CD4-positive, alpha-beta memory T cell (primary cell): Measurements from ENCODE around the gene ARAP1. TPM values are rescaled to one million over a fixed set of nuclear protein-coding genes. Genes with fewer than 3 reads are reported as not detected.

Source experiments
- CTCF ChIA-PET: fragments of 350-600 bp; sonication (Branson Sonifier 250); formaldehyde crosslinking; loops from one replicate; lab custom pipeline; 2021; ENCODE audit warnings: inconsistent platforms; ENCODE audit not compliant: partially characterized antibody; lab: Charles Lee
- POLR2A ChIA-PET: fragments of 350-600 bp; sonication (Branson Sonifier 250); formaldehyde crosslinking; loops from one replicate; lab custom pipeline; 2021; ENCODE audit not compliant: partially characterized antibody; lab: Charles Lee
- DNase-seq, 5 donors: peaks; one replicate each; pipeline versions ENCODE4 v3.0.0 to v3.0.0-alpha.2; 2020 to 2022; ENCODE audit warnings: mixed read lengths in 1 of 5
- H3K27ac ChIP-seq: one replicate; pipeline ENCODE4 v1.7.0; 2013; ENCODE audit warnings: low read depth, low read length
- H3K27me3 ChIP-seq: 2 replicates; pipeline ENCODE4 v1.7.0; 2013; ENCODE audit warnings: mild to moderate bottlenecking, low read length, moderate library complexity; ENCODE audit not compliant: insufficient read depth
- H3K36me3 ChIP-seq: 2 replicates; pipeline ENCODE4 v1.7.0; 2013; ENCODE audit warnings: mild to moderate bottlenecking, low read length, moderate library complexity; ENCODE audit not compliant: insufficient read depth
- H3K4me1 ChIP-seq: 2 replicates; pipeline ENCODE4 v1.7.0; 2013; ENCODE audit warnings: mild to moderate bottlenecking, low read length, moderate library complexity; ENCODE audit not compliant: insufficient read depth
- H3K4me3 ChIP-seq, 2 donors: one replicate each; pipeline ENCODE4 v1.7.0; 2013; ENCODE audit warnings: low read length in 2 of 2, mild to moderate bottlenecking in 1 of 2
- H3K9me3 ChIP-seq, 2 donors: one replicate each; pipeline ENCODE4 v1.7.0; 2013; ENCODE audit warnings: low read length in 2 of 2, control low read depth in 1 of 2; ENCODE audit not compliant: control insufficient read depth in 1 of 2
- H3K27ac Mint-ChIP-seq, 7 donors: one replicate each; pipeline ENCODE4 v1.8.0; 2020 to 2021; ENCODE audit warnings: mixed read lengths in 7 of 7, mild to moderate bottlenecking in 6 of 7, inconsistent platforms in 3 of 7, moderate library complexity in 3 of 7
- H3K27me3 Mint-ChIP-seq, 2 donors: one replicate each; pipeline ENCODE4 v1.8.0; 2020 to 2021; ENCODE audit warnings: mixed read lengths in 2 of 2
- H3K36me3 Mint-ChIP-seq, 2 donors: one replicate each; pipeline ENCODE4 v1.8.0; 2020 to 2021; ENCODE audit warnings: mixed read lengths in 2 of 2, inconsistent platforms in 1 of 2, mild to moderate bottlenecking in 1 of 2
- H3K4me1 Mint-ChIP-seq, 4 donors: one replicate each; pipeline ENCODE4 v1.8.0; 2020 to 2021; ENCODE audit warnings: mixed read lengths in 4 of 4, mild to moderate bottlenecking in 1 of 4
- H3K4me3 Mint-ChIP-seq, 8 donors: one replicate each; pipeline ENCODE4 v1.8.0; 2020 to 2021; ENCODE audit warnings: mixed read lengths in 8 of 8, mild to moderate bottlenecking in 7 of 8, moderate library complexity in 6 of 8, inconsistent platforms in 3 of 8
- H3K9me3 Mint-ChIP-seq, 8 donors: one replicate each; pipeline ENCODE4 v1.8.0; 2020 to 2021; ENCODE audit warnings: mixed read lengths in 8 of 8, mild to moderate bottlenecking in 5 of 8, inconsistent platforms in 3 of 8, moderate library complexity in 1 of 8
- intact Hi-C: fragments of 100-400 bp; cut with micrococcal nuclease; formaldehyde crosslinking; loops from one replicate; pipeline ENCODE4 v1.15.1; 2023
- polyA plus RNA-seq, 2 donors: library from polyadenylated mRNA; unstranded; fragments of 300-500 nt; fragmentation: Illumina TruSeq; gene quantifications; one replicate each; pipeline ENCODE4 v1.2.3, GENCODE V29; 2021
- total RNA-seq, 2 experiments: library from RNA; stranded (reverse); gene quantifications; one replicate each; pipeline ENCODE4 v1.2.3, GENCODE V29; 2021

ARAP1 gene
- total and polyA plus RNA-seq, 4 experiments from 2014 or later: 9.5 to 157 (median 90.1) TPM

DNA sequence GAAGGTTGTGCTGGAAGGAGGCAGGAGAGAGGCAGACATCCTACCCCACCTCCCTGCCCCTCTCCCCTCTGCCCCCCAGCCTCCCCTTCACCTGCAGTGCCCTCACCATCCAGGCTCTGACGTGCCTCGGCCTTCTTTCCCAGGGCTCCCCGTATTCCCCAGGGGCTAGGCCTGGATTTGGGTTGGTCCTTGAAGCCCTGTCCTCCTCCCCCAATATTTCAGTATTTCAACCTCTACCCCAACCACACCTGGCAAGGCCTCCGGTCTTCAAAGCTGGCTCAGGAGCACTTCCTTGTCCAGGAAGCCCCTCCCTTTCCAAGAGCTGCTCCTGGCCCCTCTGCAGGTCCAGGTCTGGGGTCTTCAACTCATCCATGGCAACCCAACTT is 69.4 kb downstream of the ARAP1 start:
- Mint-ChIP-seq H3K4me1 (peaks cover 11 to 28% (median 15%) of the 10 kb centered on the region in 4 donors), H3K27ac (peak overlapping the region in 1 of 7 donors; percentile 36), H3K9me3 (no peaks in the 10 kb centered on the region), H3K4me3 (no peak overlapping the region), H3K36me3 (peaks cover 0 to 22% of the 10 kb centered on the region in 2 donors), H3K27me3 (peaks cover 0 to 2% of the 10 kb centered on the region in 2 donors)
- ChIA-PET POLR2A (interaction anchor here (0.9 kb wide), 1 partner anchor 39 kb away, joined by 4 read pairs; no protein-coding TSS in a partner anchor), CTCF (interaction anchor here (0.9 to 3.1 kb wide), 6 partner anchors 11 to 211 kb away, joined by 3 to 11 read pairs (median 4); no protein-coding TSS in a partner anchor)
- Histone ChIP-seq H3K4me3 (no peak overlapping the region), H3K27ac (no peak overlapping the region), H3K9me3 (no peaks in the 10 kb centered on the region), H3K27me3 (no peaks in the 10 kb centered on the region), H3K36me3 (peaks cover 7% of the 10 kb centered on the region), H3K4me1 (no peaks in the 10 kb centered on the region)
- intact Hi-C loops: loop anchor here (1.0 to 5.0 kb wide), 4 partner anchors 94 to 212 kb away; partner anchors contain the start of gene STARD10
- DNase-seq: no peak

DNA sequence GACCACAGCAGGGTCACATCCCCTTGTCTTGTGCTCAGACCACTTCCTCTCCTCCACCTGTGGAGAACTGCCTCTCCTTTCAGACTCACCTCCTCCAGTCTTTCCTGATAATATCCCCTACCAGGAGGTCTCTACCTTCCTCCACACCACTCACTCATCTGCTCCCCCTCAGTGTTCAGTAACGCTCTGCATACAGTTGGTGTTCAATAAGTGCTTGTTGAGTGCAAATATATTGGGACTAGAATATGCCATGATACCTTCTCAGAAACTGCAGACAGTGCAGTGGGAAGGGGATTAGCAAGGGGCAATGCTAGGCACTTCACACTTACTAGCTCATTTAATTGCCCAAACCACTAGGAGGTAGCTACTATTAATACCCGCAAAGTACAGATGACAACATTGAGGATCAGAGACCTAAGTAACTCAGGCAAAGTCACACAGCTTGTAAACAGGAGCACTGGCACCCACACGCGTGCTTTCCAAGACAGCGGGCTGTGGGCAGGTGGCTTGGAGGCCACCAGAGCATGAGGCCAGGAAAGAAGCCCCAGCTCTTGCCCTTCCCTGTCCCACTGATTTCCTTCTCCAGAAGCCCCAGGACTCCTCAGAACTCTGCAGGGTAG is 69.9 kb downstream of the ARAP1 start:
- intact Hi-C loops: loop anchor here (5.0 kb wide), 1 partner anchor 110 kb away; the partner anchor contains the start of gene STARD10
- Mint-ChIP-seq H3K4me3 (no peak overlapping the region), H3K27ac (peak overlapping the region in 3 of 7 donors; percentile 43 to 60 (median 48)), H3K27me3 (peaks cover 0 to 3% of the 10 kb centered on the region in 2 donors), H3K4me1 (peaks cover 11 to 28% (median 14%) of the 10 kb centered on the region in 4 donors), H3K9me3 (no peaks in the 10 kb centered on the region), H3K36me3 (peaks cover 0 to 17% of the 10 kb centered on the region in 2 donors)
- no peak overlapping the region for H3K4me3 ChIP-seq
- no peak overlapping the region for H3K27ac ChIP-seq
- no peak for DNase-seq
- H3K36me3 ChIP-seq: peaks cover 4% of the 10 kb centered on the region
- H3K4me1 ChIP-seq: no peaks in the 10 kb centered on the region
- no peaks in the 10 kb centered on the region for H3K9me3 ChIP-seq
- H3K27me3 ChIP-seq: peaks cover under 1% of the 10 kb centered on the region
- POLR2A ChIA-PET: no interaction called here
- CTCF ChIA-PET: interaction anchor here (0.9 to 3.1 kb wide), 5 partner anchors 10 to 495 kb away, joined by 3 to 11 read pairs (median 3); no protein-coding TSS in a partner anchor

DNA sequence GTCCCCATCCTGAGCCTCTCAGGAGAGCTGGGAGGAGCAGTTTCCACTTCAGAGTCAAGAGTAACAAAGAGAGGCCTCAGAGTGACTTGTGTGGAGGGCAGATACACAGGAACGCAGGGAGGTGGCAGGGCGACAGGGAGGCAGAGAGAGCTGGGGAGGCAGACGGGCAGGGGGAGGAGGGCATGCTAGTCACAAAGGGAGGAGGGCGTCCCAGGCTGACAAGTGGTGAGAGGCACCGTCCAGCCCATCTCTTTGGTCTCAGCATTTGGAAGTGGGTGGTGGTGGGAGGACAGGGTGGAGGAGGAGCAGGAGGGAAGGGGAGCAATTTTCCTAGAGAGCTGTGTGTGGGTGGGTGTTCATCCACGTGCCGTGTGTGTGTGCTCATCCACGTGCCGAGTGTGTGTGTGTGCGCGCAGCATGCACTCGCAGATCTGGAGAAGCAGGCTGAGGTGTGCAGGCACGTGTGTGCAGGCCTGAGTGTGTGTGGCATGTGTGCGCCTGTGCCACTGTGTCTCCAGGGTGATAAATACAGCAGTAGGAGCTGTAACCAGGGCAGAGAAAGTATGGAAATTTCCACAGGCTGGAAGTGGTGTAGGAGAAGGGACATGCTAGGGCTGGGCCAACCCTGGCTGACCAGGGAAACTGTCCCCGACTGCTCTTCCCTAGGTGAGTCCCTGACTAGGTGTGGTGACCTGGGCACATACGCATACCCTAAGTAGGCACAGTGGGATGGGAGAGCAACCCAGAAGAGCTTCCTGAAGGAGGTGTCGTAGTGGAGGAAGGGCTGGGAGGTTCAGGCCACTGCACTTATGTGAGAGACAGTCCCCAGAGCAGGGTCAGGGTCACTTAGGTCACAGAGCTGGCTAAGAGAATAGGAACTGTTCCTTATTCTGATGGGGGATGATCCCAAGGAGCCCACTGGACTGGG is 70.7 kb downstream of the ARAP1 start:
- peaks cover 7% of the 10 kb centered on the region for H3K4me1 ChIP-seq
- intact Hi-C loops: loop anchor here (5.0 kb wide), 1 partner anchor 111 kb away; the partner anchor contains the start of gene STARD10
- no peak overlapping the region for H3K4me3 ChIP-seq
- peaks cover 8 to 25% (median 11%) of the 10 kb centered on the region in 4 donors for H3K4me1 Mint-ChIP-seq
- H3K27ac Mint-ChIP-seq: peak overlapping the region in 5 of 7 donors; percentile 4 to 90 (median 75)
- no peaks in the 10 kb centered on the region for H3K9me3 ChIP-seq
- peaks cover 7% of the 10 kb centered on the region for H3K27me3 ChIP-seq
- H3K36me3 ChIP-seq: no peaks in the 10 kb centered on the region
- H3K4me3 Mint-ChIP-seq: no peak overlapping the region
- ChIA-PET POLR2A (no interaction called here), CTCF (interaction anchor here (0.9 to 1.0 kb wide), 2 partner anchors 9 to 496 kb away, joined by 3 to 4 read pairs; no protein-coding TSS in a partner anchor)
- H3K36me3 Mint-ChIP-seq: peaks cover 0 to 8% of the 10 kb centered on the region in 2 donors
- no peaks in the 10 kb centered on the region for H3K9me3 Mint-ChIP-seq
- H3K27ac ChIP-seq: no peak overlapping the region
- peaks cover 2 to 5% of the 10 kb centered on the region in 2 donors for H3K27me3 Mint-ChIP-seq
- no peak for DNase-seq

DNA sequence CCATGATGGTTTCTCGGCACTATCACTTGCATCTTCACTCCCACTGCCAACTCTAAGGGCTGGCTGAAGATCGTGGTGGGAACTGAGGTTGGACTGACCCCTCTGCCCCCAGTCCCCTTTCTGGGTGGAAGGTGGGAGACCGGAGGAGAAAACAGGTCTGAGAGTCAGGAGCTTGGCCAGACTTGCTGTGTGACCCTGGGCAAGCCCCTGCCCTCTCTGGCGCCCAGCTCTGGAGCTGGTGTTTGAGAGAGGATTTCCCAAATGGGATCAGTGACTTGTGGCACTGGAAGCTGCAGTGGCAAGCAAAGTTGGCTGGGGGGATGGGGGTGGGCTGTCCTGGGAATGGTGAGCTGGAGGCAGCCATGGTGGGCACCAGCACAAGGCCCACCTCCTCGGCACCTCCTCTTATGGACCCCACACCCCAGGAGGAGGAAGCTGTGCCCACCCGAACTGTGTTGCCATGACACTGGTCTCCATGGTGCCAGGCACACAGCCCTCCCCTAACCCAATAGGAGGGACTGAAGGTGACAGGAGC is 71.5 kb downstream of the ARAP1 start:
- Histone ChIP-seq H3K27ac (no peak overlapping the region), H3K9me3 (no peaks in the 10 kb centered on the region), H3K4me1 (peaks cover 10% of the 10 kb centered on the region), H3K27me3 (peaks cover 14% of the 10 kb centered on the region), H3K36me3 (no peaks in the 10 kb centered on the region), H3K4me3 (no peak overlapping the region)
- peaks cover 0 to 3% of the 10 kb centered on the region in 2 donors for H3K36me3 Mint-ChIP-seq
- ChIA-PET POLR2A (interaction anchor here (0.6 kb wide), 1 partner anchor 462 kb away, joined by 3 read pairs; the partner anchor contains the start of gene FCHSD2), CTCF (no interaction called here)
- peaks cover 3 to 5% of the 10 kb centered on the region in 2 donors for H3K27me3 Mint-ChIP-seq
- H3K9me3 Mint-ChIP-seq: peaks cover 0 to under 1% (median 0%) of the 10 kb centered on the region in 8 donors
- intact Hi-C loops: loop anchor here (5.0 kb wide), 1 partner anchor 112 kb away; the partner anchor contains the start of gene STARD10
- H3K27ac Mint-ChIP-seq: no peak overlapping the region
- DNase-seq: no peak
- H3K4me3 Mint-ChIP-seq: no peak overlapping the region
- peaks cover 5 to 20% (median 9%) of the 10 kb centered on the region in 4 donors for H3K4me1 Mint-ChIP-seq

DNA sequence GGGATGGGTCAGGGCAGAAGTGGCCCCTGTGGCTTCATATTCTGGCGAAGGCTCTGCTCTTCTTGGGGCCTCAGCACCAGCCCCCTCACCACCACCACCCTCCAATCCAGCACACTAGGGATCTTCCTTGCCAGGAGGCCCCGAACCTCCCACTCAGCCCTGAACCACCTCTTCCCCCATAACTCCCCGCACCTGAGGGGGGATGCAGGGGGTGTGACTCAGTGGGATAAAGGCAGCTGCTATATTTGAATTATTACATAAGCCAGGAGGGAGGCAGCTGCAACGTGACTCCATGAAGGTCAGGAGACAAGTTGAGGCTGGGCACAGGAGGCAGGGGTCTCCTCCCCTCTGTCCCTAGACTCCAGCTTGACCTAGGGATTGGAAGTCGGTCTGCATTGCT is 72.3 kb downstream of the ARAP1 start:
- H3K9me3 ChIP-seq: no peaks in the 10 kb centered on the region
- Mint-ChIP-seq H3K9me3 (peaks cover 0 to 4% (median 0%) of the 10 kb centered on the region in 8 donors), H3K4me3 (no peak overlapping the region), H3K4me1 (peaks cover 5 to 26% (median 9%) of the 10 kb centered on the region in 4 donors), H3K36me3 (peaks cover 0 to 3% of the 10 kb centered on the region in 2 donors), H3K27me3 (peaks cover 11 to 12% of the 10 kb centered on the region in 2 donors), H3K27ac (no peak overlapping the region)
- H3K4me1 ChIP-seq: peaks cover 10% of the 10 kb centered on the region
- DNase-seq: no peak
- peaks cover 22% of the 10 kb centered on the region for H3K27me3 ChIP-seq
- H3K4me3 ChIP-seq: no peak overlapping the region
- no peak overlapping the region for H3K27ac ChIP-seq
- intact Hi-C loops: loop anchor here (5.0 kb wide), 1 partner anchor 112 kb away; the partner anchor contains the start of gene STARD10
- ChIA-PET CTCF (interaction anchor here (0.6 to 1.2 kb wide), 2 partner anchors 116 to 208 kb away, joined by 4 read pairs; no protein-coding TSS in a partner anchor), POLR2A (no interaction called here)
- H3K36me3 ChIP-seq: no peaks in the 10 kb centered on the region

DNA sequence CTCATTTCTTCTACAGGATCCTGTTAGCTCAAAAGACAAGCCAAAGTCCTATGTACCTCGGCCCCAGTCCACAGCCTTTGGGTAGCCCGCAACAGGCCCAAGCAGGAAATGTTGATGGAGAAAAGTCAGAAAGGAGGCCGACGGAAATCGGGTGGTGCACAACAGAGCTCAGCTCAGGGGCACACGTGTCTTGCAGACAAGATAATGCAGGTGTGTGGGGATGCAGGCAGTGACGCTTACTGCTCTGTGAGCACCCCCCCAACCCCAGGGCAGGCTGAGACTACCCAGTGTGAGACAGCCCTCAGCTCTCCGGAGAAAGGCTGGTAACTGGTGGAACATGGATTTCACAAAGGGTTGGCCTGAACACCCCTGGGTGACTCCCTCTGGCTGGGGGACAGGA is 73.7 kb downstream of the ARAP1 start:
- no peaks in the 10 kb centered on the region for H3K36me3 Mint-ChIP-seq
- no peaks in the 10 kb centered on the region for H3K9me3 ChIP-seq
- H3K36me3 ChIP-seq: no peaks in the 10 kb centered on the region
- H3K4me3 ChIP-seq: no peak overlapping the region
- H3K9me3 Mint-ChIP-seq: peaks cover 0 to 4% (median 0%) of the 10 kb centered on the region in 8 donors
- H3K27ac ChIP-seq: no peak overlapping the region
- no peak overlapping the region for H3K4me3 Mint-ChIP-seq
- peaks cover 21 to 22% of the 10 kb centered on the region in 2 donors for H3K27me3 Mint-ChIP-seq
- DNase-seq: no peak
- POLR2A ChIA-PET: no interaction called here
- intact Hi-C loops: no loop called here
- H3K4me1 ChIP-seq: peaks cover 10% of the 10 kb centered on the region
- peaks cover 34% of the 10 kb centered on the region for H3K27me3 ChIP-seq
- peaks cover 3 to 21% (median 9%) of the 10 kb centered on the region in 4 donors for H3K4me1 Mint-ChIP-seq
- H3K27ac Mint-ChIP-seq: no peak overlapping the region
- CTCF ChIA-PET: interaction anchor here (1.2 kb wide), 1 partner anchor 207 kb away, joined by 4 read pairs; no protein-coding TSS in a partner anchor
